GM21737 (cell line): ENCODE measurements around the gene VKORC1.

Experiments used
- ATAC-seq: cut with Tn5 transposase; IDR thresholded peaks from one replicate; pipeline ENCODE4 v1.9.1; 2021; ENCODE audit warnings: mild to moderate bottlenecking, moderate library complexity; ENCODE audit not compliant: unreplicated experiment

VKORC1 gene

DNA sequence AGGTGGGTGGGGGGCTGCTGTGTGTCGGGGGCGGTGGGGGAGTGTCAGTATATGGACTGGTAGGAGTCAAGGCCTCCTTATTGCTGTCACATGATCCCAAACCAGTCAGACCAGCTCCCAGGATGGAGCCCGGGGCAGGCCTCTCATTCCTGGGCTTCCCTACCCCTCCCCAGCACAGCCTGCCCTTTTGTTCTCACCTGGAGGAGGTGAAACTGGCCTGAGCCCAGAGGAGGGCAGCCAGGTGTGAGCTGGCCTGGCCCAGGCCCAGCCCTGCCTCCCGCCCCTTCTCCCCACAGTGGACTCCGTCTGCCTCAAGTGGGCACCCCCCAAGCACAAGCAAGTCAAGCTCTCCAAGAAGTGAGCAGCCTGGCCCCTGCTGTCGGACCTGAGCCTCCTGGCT is 36.3 kb upstream of the VKORC1 start:
- no peak for ATAC-seq

- ATAC-seq: no peak
Measured at GRCh38 chr16:31130336-31130891, 35.8 kb upstream of the VKORC1 start.

GRCh38 chr16:31129568-31130335 is 35.2 kb upstream of the VKORC1 start:
- ATAC-seq: no peak

DNA sequence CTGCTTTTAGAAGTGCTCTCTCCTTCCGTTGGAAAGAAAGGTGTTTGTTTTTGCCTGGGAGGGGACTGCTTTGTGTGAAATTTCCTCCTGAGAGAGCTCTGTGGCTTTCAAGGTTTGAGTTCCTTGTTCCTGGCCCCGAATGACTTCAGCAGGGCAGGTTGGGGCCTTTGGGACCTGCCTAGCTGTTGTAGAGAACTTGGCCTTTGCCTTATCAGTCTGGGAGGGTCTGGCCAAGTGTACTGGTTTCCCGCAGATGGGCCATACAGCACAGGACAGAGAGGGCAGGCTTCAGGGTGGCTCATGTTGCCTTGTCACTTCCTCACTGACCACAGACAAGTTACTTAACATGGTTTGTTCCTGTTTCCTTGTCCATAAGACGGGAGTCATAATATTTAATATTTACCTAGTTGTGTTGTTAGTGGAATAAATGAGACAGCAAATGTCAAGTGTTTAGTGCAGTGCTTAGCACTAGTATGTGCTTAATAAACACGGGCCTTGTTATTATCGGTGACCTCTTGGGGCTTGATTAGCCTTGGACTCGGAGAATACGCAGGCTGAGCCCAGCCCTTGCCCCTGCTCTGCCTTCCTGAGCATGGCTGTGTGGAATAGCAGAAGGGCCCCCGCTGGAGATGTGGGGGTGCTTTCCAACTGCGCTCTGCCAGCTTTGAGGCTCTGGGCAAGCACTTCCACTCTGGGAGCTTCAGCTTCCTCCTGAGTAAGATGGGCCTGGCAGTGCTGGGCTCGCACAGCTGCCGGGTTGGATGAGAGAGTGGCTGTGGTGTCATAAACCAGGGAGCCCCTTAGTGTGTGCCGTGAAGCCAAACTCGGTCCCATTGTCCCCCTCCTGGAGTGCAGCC is 34.3 kb upstream of the VKORC1 start:
- ATAC-seq: no peak

DNA sequence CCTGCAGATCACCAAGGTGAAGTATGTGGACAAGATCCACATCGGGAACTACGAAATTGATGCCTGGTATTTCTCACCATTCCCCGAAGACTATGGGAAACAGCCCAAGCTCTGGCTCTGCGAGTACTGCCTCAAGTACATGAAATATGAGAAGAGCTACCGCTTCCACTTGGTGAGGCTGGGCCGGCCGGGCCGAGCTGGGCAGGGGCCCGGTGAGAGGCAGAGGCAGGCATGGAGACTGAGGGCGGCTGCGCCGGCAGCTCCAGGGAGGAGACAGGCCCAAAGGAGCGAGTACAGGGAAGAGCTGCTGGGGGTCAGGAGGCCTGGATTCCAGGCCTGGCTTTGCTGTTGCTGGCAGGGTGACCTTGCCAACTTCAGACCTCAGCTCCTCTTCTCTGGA is 32.6 kb upstream of the VKORC1 start:
- no peak for ATAC-seq

DNA sequence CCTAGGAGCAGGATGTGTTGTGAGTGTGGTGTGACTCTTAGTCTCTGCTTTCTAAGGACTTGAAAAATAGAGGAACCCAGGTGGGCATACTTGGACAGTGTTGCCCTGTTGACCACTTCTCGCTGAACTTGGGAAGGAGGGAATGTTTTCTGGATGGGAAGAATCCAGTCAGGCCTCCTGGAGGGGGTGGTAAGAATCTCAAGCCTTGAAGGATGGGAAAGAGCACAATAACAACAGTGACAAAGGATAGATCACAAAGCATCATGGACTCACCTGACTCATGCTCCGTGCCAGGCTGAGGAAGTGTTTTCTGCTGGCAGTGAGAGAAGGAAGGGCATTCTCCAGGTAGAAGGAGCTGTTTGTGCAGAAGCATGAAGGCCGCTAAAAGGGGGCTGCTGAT is 31.2 kb upstream of the VKORC1 start:
- no peak for ATAC-seq

GRCh38 chr16:31120129-31120528 is 25.5 kb upstream of the VKORC1 start:
- no peak for ATAC-seq

GRCh38 chr16:31118223-31119155 is 23.9 kb upstream of the VKORC1 start:
- ATAC-seq: no peak

DNA sequence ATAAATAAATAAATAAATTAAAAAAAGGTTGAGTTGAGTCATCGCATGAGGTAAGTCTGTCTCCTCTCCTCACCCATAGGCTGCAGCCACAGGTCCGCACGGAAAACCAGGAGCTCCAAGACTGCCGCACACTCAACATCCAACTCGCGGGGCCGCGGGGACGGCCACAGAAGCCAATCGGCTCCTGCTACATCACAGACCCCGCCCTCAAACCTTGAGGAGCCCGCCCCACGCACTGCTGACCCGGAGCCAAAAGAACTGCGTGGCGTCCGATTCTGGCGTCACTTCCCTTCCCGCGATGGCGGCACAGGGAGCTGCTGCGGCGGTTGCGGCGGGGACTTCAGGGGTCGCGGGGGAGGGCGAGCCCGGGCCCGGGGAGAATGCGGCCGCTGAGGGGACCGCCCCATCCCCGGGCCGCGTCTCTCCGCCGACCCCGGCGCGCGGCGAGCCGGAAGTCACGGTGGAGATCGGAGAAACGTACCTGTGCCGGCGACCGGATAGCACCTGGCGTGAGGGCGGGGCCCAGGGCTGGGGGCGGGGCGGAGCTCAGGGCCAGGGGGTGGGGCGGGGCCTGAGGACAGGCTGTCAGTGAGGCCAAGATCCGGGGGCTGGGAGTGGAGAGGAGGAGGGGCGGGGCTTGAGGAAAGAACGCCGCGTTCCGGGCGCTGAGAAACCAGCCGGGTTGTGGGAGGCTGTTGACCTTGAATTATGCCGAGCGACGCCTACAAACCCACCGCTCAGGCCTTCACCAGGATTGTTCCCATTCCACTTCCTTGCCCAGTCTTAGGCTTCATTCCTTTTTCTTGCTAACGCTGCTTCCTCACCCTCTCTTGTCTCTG is 23.0 kb upstream of the VKORC1 start, which contains the start of gene KAT8:
KAT8 (plus strand) TSS at position 281 of the 839 bp plus-strand sequence; CDS start at position 299, 18 bp downstream.
- ATAC-seq: peak; percentile 86

GRCh38 chr16:31114468-31114867 is 19.9 kb upstream of the VKORC1 start:
- no peak for ATAC-seq

DNA sequence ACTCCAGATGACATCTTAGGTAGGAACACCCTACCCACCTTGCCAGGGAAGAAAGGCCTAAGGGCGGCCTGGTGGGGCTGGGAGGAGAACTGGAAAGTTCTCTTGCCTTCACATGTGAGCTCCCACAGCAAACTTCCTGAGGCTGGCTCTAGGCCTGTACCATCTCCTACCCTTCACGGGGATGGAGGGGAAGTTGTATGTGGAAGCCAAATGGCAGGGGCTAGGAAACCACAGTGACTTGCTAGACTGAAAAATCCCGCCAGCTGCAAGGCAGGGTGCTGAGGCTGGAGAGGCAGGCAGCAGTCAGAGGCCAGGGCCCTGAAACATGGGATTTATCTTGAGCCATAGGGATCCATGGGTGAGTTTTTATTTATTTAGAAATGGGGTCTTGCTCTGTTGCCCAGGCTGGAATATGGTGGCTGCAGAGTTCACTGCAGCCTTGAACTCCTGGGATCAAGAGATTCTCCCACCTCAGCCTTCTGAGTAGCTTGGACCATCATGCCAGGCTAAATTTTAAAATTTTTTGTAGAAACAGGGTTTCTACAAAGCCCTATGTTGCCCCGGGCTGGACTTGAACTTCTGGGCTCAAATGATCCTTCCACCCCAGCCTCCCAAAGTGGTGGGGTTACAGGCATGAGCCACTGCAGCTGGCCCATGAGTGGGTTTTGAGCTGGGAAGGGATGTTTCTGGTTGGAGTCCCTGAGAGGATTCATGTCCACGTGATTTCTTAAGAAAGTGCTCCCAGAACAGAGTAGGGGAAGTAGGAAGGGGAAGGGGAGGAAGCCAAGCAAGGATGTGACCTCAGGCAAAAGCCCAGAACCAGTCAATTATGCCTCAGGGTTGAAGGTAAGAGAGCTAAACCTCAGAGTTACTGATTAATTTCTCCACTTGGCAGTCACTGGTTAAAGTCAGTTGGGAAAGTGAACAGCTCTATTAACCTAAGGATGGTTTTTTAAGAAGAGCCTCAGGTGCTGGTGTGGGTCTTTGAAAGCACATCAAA is 18.8 kb upstream of the VKORC1 start:
- ATAC-seq: no peak

DNA sequence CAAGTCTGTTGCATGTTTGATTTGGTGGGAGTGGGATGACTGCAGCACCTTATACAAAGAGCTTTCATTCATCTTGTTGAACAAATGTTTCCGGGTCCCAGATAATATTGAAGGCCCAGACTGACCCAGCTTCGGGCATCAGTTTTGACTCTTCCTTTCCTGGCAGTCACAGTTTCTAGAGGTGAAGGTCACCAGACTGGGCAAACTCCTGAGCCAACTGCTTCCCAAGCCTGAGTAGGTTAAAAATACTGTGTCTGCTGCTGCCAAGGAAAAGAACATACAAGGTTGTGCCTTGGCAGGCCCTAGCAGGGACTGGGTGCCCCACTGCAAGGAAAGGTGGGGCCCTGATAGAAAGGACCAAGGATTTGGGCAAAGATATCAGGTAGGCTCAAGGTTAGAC is 18.1 kb upstream of the VKORC1 start:
- ATAC-seq: no peak

GRCh38 chr16:31111881-31112466 is 17.4 kb upstream of the VKORC1 start:
- ATAC-seq: no peak

- ATAC-seq: no peak
Measured at GRCh38 chr16:31110106-31111034, 15.8 kb upstream of the VKORC1 start.

- ATAC-seq: no peak
Measured at GRCh38 chr16:31109622-31110021, 15.0 kb upstream of the VKORC1 start.

DNA sequence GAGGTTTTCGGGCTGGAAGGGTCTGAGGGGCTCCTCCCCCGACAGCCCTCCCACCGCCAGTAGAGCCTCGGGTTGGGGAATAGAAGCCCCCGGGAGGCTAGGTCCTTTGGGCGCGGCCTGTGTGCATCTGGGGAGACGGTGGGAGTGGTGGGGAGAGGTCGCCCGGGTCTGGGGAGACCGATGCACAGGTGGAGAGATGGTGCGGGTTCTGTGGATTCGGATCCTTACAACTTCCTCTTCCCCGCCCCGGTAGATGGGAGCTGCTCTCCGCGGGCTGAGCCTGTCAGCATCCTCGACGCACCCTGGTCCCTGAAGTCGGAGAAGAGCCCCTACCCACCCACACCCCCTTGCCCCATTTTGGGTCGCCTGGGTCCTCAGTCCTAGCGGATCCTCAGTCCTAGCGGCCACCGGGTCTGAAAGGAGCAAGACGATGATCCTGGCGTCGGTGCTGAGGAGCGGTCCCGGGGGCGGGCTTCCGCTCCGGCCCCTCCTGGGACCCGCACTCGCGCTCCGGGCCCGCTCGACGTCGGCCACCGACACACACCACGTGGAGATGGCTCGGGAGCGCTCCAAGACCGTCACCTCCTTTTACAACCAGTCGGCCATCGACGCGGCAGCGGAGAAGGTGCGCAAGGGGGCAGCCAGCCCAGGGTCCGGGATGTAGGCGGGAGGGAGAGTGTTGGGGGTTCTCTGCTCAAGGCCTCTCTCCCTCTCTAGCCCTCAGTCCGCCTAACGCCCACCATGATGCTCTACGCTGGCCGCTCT is 14.4 kb upstream of the VKORC1 start:
- ATAC-seq: no peak
